Gastrocnemius medialis (tissue), 4 donors: ENCODE measurements around the gene KIR3DL3.

Experiments
- CTCF ChIP-seq, 5 experiments: fragments of 450-650 bp in 3 of 5; fragments of 200-600 bp in 2 of 5; sonication (generic) in 2 of 5; IDR thresholded peaks in 4 of 5; conservative IDR thresholded peaks in 1 of 5; 1 replicate in 4 of 5; 2 replicates in 1 of 5; pipeline ENCODE4 v1.5.1; 2016 to 2019; ENCODE audit warnings: antibody characterized with exemption in 5 of 5, mild to moderate bottlenecking in 3 of 5, moderate library complexity in 3 of 5
- POLR2A ChIP-seq, 2 donors: fragments of 450-650 bp; IDR thresholded peaks; one replicate each; pipeline ENCODE4 v1.6.1; 2017; ENCODE audit warnings: antibody characterized with exemption in 2 of 2, mild to moderate bottlenecking in 2 of 2, moderate library complexity in 2 of 2

GRCh38 chr19:54692298-54692615 lies 32.0 kb upstream of the KIR3DL3 start:
- TF ChIP-seq CTCF (IDR thresholded peaks at IDR 0.05 in 4 of 5, conservative IDR thresholded peaks at IDR 0.05 in 1 of 5): no peak
- TF ChIP-seq POLR2A (IDR thresholded peaks at IDR 0.05): no peak
